ENCODE measurements around the gene TENT4A. TPM values are rescaled to one million over a fixed set of nuclear protein-coding genes. Genes with fewer than 3 reads are reported as not detected.

Gene TENT4A
- total RNA-seq, 6 donors from 2014 or later: 19.7 to 44.0 (median 27.3) TPM

GRCh38 chr5:6750142-6750840 is 37.1 kb downstream of the TENT4A start:
- peaks cover 35 to 81% (median 66%) of the 10 kb centered on the region in 4 donors for H3K36me3 ChIP-seq
- no peaks in the 10 kb centered on the region for H3K9me3 ChIP-seq
- peak in 1 of 2 donors; percentile 57 for DNase-seq
- no peak for TF ChIP-seq POLR2A (IDR thresholded peaks at IDR 0.05)
- TF ChIP-seq POLR2AphosphoS5 (IDR thresholded peaks at IDR 0.05): no peak
- TF ChIP-seq CTCF (IDR thresholded peaks at IDR 0.05): no peak
- no peak for TF ChIP-seq EP300 (IDR thresholded peaks at IDR 0.05)
- no peak for ATAC-seq (ENCODE audit: low FRiP score in 2 of 2)
- H3K4me1 ChIP-seq: peaks cover 0 to 4% (median 1%) of the 10 kb centered on the region in 4 donors
- no peak overlapping the region for H3K4me3 ChIP-seq
- WGBS, 2 donors: 94 to 96% methylated on average over 23 of the region's 23 CpGs
- H3K27ac ChIP-seq: no peak overlapping the region
- no peaks in the 10 kb centered on the region for H3K27me3 ChIP-seq

- Histone ChIP-seq H3K27ac (no peak overlapping the region), H3K4me1 (no peaks in the 10 kb centered on the region), H3K27me3 (no peaks in the 10 kb centered on the region), H3K36me3 (peaks cover 35 to 84% (median 72%) of the 10 kb centered on the region in 4 donors), H3K4me3 (no peak overlapping the region), H3K9me3 (no peaks in the 10 kb centered on the region)
- no peak for ATAC-seq (ENCODE audit: low FRiP score in 2 of 2)
- 90 to 91% methylated on average over 18 of the region's 18 CpGs for WGBS, 2 donors
- no peak for TF ChIP-seq POLR2A (IDR thresholded peaks at IDR 0.05)
- no peak for TF ChIP-seq CTCF (IDR thresholded peaks at IDR 0.05)
- no peak for TF ChIP-seq EP300 (IDR thresholded peaks at IDR 0.05)
- no peak for TF ChIP-seq POLR2AphosphoS5 (IDR thresholded peaks at IDR 0.05)
- no peak for DNase-seq
Observed at GRCh38 chr5:6750951-6751685, 37.9 kb downstream of the TENT4A start.

GRCh38 chr5:6752236-6752635 is 39.0 kb downstream of the TENT4A start:
- TF ChIP-seq EP300 (IDR thresholded peaks at IDR 0.05): no peak
- no peak for TF ChIP-seq POLR2A (IDR thresholded peaks at IDR 0.05)
- TF ChIP-seq POLR2AphosphoS5 (IDR thresholded peaks at IDR 0.05): no peak
- no peak overlapping the region for H3K27ac ChIP-seq
- DNase-seq: no peak

GRCh38 chr5:6752782-6753181 is 39.5 kb downstream of the TENT4A start:
- no peaks in the 10 kb centered on the region for H3K27me3 ChIP-seq
- H3K27ac ChIP-seq: no peak overlapping the region
- WGBS, 2 donors: 96 to 97% methylated on average over 11 of the region's 11 CpGs
- no peak for DNase-seq
- H3K9me3 ChIP-seq: no peaks in the 10 kb centered on the region
- no peak for ATAC-seq (ENCODE audit: low FRiP score in 2 of 2)
- H3K4me3 ChIP-seq: no peak overlapping the region
- H3K4me1 ChIP-seq: no peaks in the 10 kb centered on the region
- peaks cover 32 to 88% (median 74%) of the 10 kb centered on the region in 4 donors for H3K36me3 ChIP-seq
- TF ChIP-seq POLR2AphosphoS5 (IDR thresholded peaks at IDR 0.05) (no peak), EP300 (IDR thresholded peaks at IDR 0.05) (no peak), CTCF (IDR thresholded peaks at IDR 0.05) (no peak), POLR2A (IDR thresholded peaks at IDR 0.05) (no peak)

More at GRCh38 chr5:6752236-6752635, 39.0 kb downstream of the TENT4A start:
- WGBS, 2 donors: 94% methylated on average over 12 of the region's 12 CpGs
- no peak overlapping the region for H3K4me3 ChIP-seq
- peaks cover 32 to 85% (median 72%) of the 10 kb centered on the region in 4 donors for H3K36me3 ChIP-seq
- no peak for ATAC-seq (ENCODE audit: low FRiP score in 2 of 2)
- no peaks in the 10 kb centered on the region for H3K27me3 ChIP-seq
- H3K4me1 ChIP-seq: no peaks in the 10 kb centered on the region
- H3K9me3 ChIP-seq: no peaks in the 10 kb centered on the region

- no peak overlapping the region for H3K4me3 ChIP-seq
- H3K36me3 ChIP-seq: peaks cover 32 to 87% (median 72%) of the 10 kb centered on the region in 4 donors
- no peaks in the 10 kb centered on the region for H3K27me3 ChIP-seq
- ATAC-seq (ENCODE audit: low FRiP score in 2 of 2): no peak
- no peaks in the 10 kb centered on the region for H3K9me3 ChIP-seq
- no peaks in the 10 kb centered on the region for H3K4me1 ChIP-seq
- H3K27ac ChIP-seq: no peak overlapping the region
- TF ChIP-seq POLR2AphosphoS5 (IDR thresholded peaks at IDR 0.05) (no peak), POLR2A (IDR thresholded peaks at IDR 0.05) (no peak), CTCF (IDR thresholded peaks at IDR 0.05) (no peak), EP300 (IDR thresholded peaks at IDR 0.05) (no peak)
- 96% methylated on average over 11 of the region's 11 CpGs for WGBS, 2 donors
- no peak for DNase-seq
Observed at GRCh38 chr5:6753851-6754250, 40.6 kb downstream of the TENT4A start.

Measured in upper lobe of left lung (tissue), 6 donors.